HCT116 (cell line): ENCODE data around the gene SIN3A. TPM values are rescaled to one million over a fixed set of nuclear protein-coding genes. Genes with fewer than 3 reads are reported as not detected.

Experiments used
- ATAC-seq: fragments of 200-7000 bp; cut with Tn5 transposase; 2 replicates; pipeline ENCODE4 v1.9.1; 2020; ENCODE audit warnings: mild to moderate bottlenecking, moderate library complexity
- BruUV-seq: library from RNA; stranded (reverse); fragments of 400-500 nt; replicated peaks from 2 replicates; lab custom pipeline; 2021; lab: Mats Ljungman, UMichigan
- CTCF ChIA-PET: fragments of 300-600 bp; sonication (Branson Sonifier 250); formaldehyde crosslinking; loops from one replicate; lab custom pipeline; 2021; ENCODE audit warnings: antibody characterized with exemption; lab: Charles Lee
- POLR2A ChIA-PET: fragments of 300-600, 350-600 bp; sonication (Branson Sonifier 250); formaldehyde crosslinking; loops from one replicate; lab custom pipeline; 2021; ENCODE audit warnings: antibody characterized with exemption; lab: Charles Lee
- RAD21 ChIA-PET, 2 experiments: fragments of 300-600 bp; sonication (Branson Sonifier 250); formaldehyde crosslinking; loops; one replicate each; lab custom pipeline; 2023; ENCODE audit warnings: low total read pairs in 2 of 2; ENCODE audit not compliant: uncharacterized antibody in 2 of 2, unreplicated experiment in 2 of 2, low non-redundant PET in 1 of 2; lab: Charles Lee
- DNase-seq: peaks from one replicate; pipeline ENCODE4 v3.0.0-alpha.2; 2010; ENCODE audit warnings: low read depth, low spot score
- H2AFZ ChIP-seq: fragments of 200-600 bp; shearing (Covaris generic), sonication (generic); 2 replicates; pipeline ENCODE4 v1.6.1; 2017; ENCODE audit warnings: low read depth, mixed run types, mixed read lengths, antibody characterized with exemption, low read length; ENCODE audit not compliant: poor library complexity, severe bottlenecking
- H3K27ac ChIP-seq: 2 replicates; pipeline ENCODE4 v1.5.1; 2012; ENCODE audit warnings: low read depth, low read length
- H3K27me3 ChIP-seq: fragments of 200-600 bp; sonication (generic); 2 replicates; pipeline ENCODE4 v1.6.1; 2016; ENCODE audit warnings: mixed run types, low read length, mixed read lengths; ENCODE audit not compliant: insufficient read depth
- H3K36me3 ChIP-seq, 2 experiments: fragments of 200-500 bp in 1 of 2; fragments of 200-600 bp in 1 of 2; sonication (Bioruptor generic) in 1 of 2; sonication (generic) in 1 of 2; 2 replicates each; pipeline versions ENCODE4 v1.5.1 to v1.6.1; 2014 to 2016; ENCODE audit warnings: low read length in 2 of 2, inconsistent platforms in 1 of 2, mixed read lengths in 1 of 2, mixed run types in 1 of 2; ENCODE audit not compliant: insufficient read depth in 2 of 2, control insufficient read depth in 1 of 2
- H3K4me1 ChIP-seq, 2 experiments: fragments of 200-600 bp in 1 of 2; sonication (generic) in 1 of 2; 2 replicates each; pipeline versions ENCODE4 v1.5.1 to v1.6.1; 2012 to 2017; ENCODE audit warnings: low read length in 2 of 2, inconsistent platforms in 1 of 2, mild to moderate bottlenecking in 1 of 2, mixed read lengths in 1 of 2, mixed run types in 1 of 2, moderate library complexity in 1 of 2; ENCODE audit not compliant: insufficient read depth in 2 of 2, control insufficient read depth in 1 of 2
- H3K4me2 ChIP-seq: fragments of 200-600 bp; sonication (generic); 2 replicates; pipeline ENCODE4 v1.6.1; 2017; ENCODE audit warnings: mixed run types, low read length, mixed read lengths
- H3K4me3 ChIP-seq, 2 experiments: fragments of 200-600 bp in 1 of 2; sonication (generic) in 1 of 2; replicated peaks in 1 of 2; 2 replicates each; pipeline ENCODE4 v1.5.1; 2011 to 2016; ENCODE audit warnings: low read length in 2 of 2, control low read depth in 1 of 2, low read depth in 1 of 2, mild to moderate bottlenecking in 1 of 2, mixed read lengths in 1 of 2, mixed run types in 1 of 2
- H3K79me2 ChIP-seq: fragments of 200-600 bp; sonication (generic); 2 replicates; pipeline ENCODE4 v1.6.1; 2017; ENCODE audit warnings: mild to moderate bottlenecking, mixed run types, low read length, moderate library complexity, mixed read lengths; ENCODE audit not compliant: insufficient read depth
- H3K9ac ChIP-seq: fragments of 200-600 bp; sonication (generic); 2 replicates; pipeline ENCODE4 v1.6.1; 2016; ENCODE audit warnings: low read length, mixed read lengths
- H3K9me2 ChIP-seq: fragments of 200-600 bp; sonication (generic), shearing (Covaris generic); 2 replicates; pipeline ENCODE4 v1.6.1; 2017; ENCODE audit warnings: mixed run types, mild to moderate bottlenecking, moderate library complexity; ENCODE audit not compliant: insufficient read depth
- H3K9me3 ChIP-seq, 2 experiments: fragments of 200-500 bp in 1 of 2; fragments of 200-600 bp in 1 of 2; sonication (Bioruptor generic) in 1 of 2; sonication (generic) in 1 of 2; 2 replicates each; pipeline ENCODE4 v1.6.1; 2014 to 2017; ENCODE audit warnings: low read length in 2 of 2, mixed read lengths in 2 of 2, inconsistent platforms in 1 of 2, low read depth in 1 of 2, mild to moderate bottlenecking in 1 of 2, mixed run types in 1 of 2, moderate library complexity in 1 of 2; ENCODE audit not compliant: control insufficient read depth in 1 of 2, insufficient read depth in 1 of 2
- H4K20me1 ChIP-seq: fragments of 200-600 bp; sonication (generic), shearing (Covaris generic); 2 replicates; pipeline ENCODE4 v1.6.1; 2017; ENCODE audit warnings: mixed run types, mild to moderate bottlenecking, moderate library complexity; ENCODE audit not compliant: insufficient read depth
- CTCF ChIP-seq, 3 experiments: fragments of 200-600 bp in 1 of 3; sonication (generic) in 1 of 3; IDR thresholded peaks in 2 of 3; conservative IDR thresholded peaks in 1 of 3; 2 replicates each; pipeline ENCODE4 v1.5.1; 2012 to 2017; ENCODE audit warnings: low read depth in 2 of 3, low read length in 2 of 3, antibody characterized with exemption in 1 of 3, borderline replicate concordance in 1 of 3, control low read depth in 1 of 3, mild to moderate bottlenecking in 1 of 3, mixed read lengths in 1 of 3, mixed run types in 1 of 3, moderate library complexity in 1 of 3; ENCODE audit not compliant: insufficient read depth in 1 of 3
- MAX ChIP-seq: IDR thresholded peaks from 2 replicates; pipeline ENCODE4 v1.6.1; 2012
- RAD21 ChIP-seq: IDR thresholded peaks from 2 replicates; pipeline ENCODE4 v1.6.1; 2012; ENCODE audit warnings: low read depth, mild to moderate bottlenecking
- ZBTB33 ChIP-seq: IDR thresholded peaks from 2 replicates; pipeline ENCODE4 v1.6.1; 2011; ENCODE audit warnings: mild to moderate bottlenecking, low read length, moderate library complexity; ENCODE audit not compliant: insufficient replicate concordance; ENCODE audit errors: extremely low read depth
- intact Hi-C: fragments of 100-400 bp; cut with micrococcal nuclease; formaldehyde crosslinking; loops from 2 replicates; pipeline ENCODE4 v1.10.0; 2022
- total RNA-seq: library from RNA; stranded (reverse); gene quantifications from one replicate; pipeline ENCODE4 v1.2.1, GENCODE V29; 2021; ENCODE audit not compliant: unreplicated experiment

The SIN3A gene
- total RNA-seq, 1 experiment from 2014 or later, result 70.1 TPM

GRCh38 chr15:75431270-75431669 is 20.2 kb downstream of the SIN3A start:
- ATAC-seq, result no peak
- CTCF ChIA-PET, result interaction anchor here (0.8 kb wide), 1 partner anchor 402 kb away, joined by 3 read pairs; no protein-coding TSS in a partner anchor
- Histone ChIP-seq H3K79me2 (peaks cover 83% of the 10 kb centered on the region), H3K27ac (no peak overlapping the region), H3K9me2 (no peaks in the 10 kb centered on the region), H3K4me2 (no peak overlapping the region), H3K4me3 (no peak overlapping the region)
- intact Hi-C loops, result no loop called here
- no TSS peak for BruUV-seq
- TF ChIP-seq MAX (no peak), ZBTB33 (no peak), CTCF (IDR thresholded peaks at IDR 0.05 in 2 of 3, conservative IDR thresholded peaks at IDR 0.05 in 1 of 3; ENCODE audit: borderline replicate concordance in 1 of 3, insufficient read depth in 1 of 3, low read depth in 2 of 3, low read length in 2 of 3) (no peak), RAD21 (no peak)
- TF ChIP-seq, all 23 proteins: peak for 0
- ChIA-PET POLR2A (no interaction called here), RAD21 (interaction anchor here in 1 of 2 experiments (0.8 kb wide), 1 partner anchor 209 kb away, joined by 3 read pairs; the partner anchor contains the start of gene IMP3)
- peaks cover 11 to 19% of the 10 kb centered on the region in 2 experiments; a peak in 3 of 4 replicates for H3K36me3 ChIP-seq
- no peak for DNase-seq
- no peak overlapping the region for H3K9ac ChIP-seq
- H2AFZ ChIP-seq, result no peak overlapping the region
- H3K9me3 ChIP-seq, result no peaks in the 10 kb centered on the region
- no peaks in the 10 kb centered on the region for H3K4me1 ChIP-seq
- no peaks in the 10 kb centered on the region for H3K27me3 ChIP-seq
- no peaks in the 10 kb centered on the region for H4K20me1 ChIP-seq
